Measurements from ENCODE around the gene N4BP3. TPM values are rescaled to one million over a fixed set of nuclear protein-coding genes. Genes with fewer than 3 reads are reported as not detected.
A peak's percentile ranks its signal among the peaks of the same experiment; 100 is the strongest.

N4BP3 gene
- total and polyA plus RNA-seq, 2 of the 13 experiments (the other 11 are each of a cell fraction or from before 2014, with no cell fraction given): 0.13 TPM; not detected in 1

GRCh38 chr5:178163772-178164735 lies 50.7 kb downstream of the N4BP3 start:
- FAIRE-seq: peak; percentile 44
- Histone ChIP-seq H3K27me3 (ENCODE audit: control insufficient read depth in 1 of 2, insufficient read depth in 2 of 2, low read length in 2 of 2) (peaks cover 2 to 28% of the 10 kb centered on the region in 2 experiments; a peak in 4 of 5 replicates), H3K9me3 (ENCODE audit: low read length) (no peaks in the 10 kb centered on the region), H3K4me2 (ENCODE audit: low read depth, low read length) (peak overlapping the region; percentile 64), H3K79me2 (ENCODE audit: insufficient read depth, low read length) (no peaks in the 10 kb centered on the region), H3K36me3 (replicated peaks in 1 of 2; ENCODE audit: control insufficient read depth in 1 of 2, insufficient read depth in 2 of 2, low read length in 2 of 2) (no peaks in the 10 kb centered on the region), H3K4me3 (replicated peaks in 1 of 3; ENCODE audit: insufficient read depth in 1 of 3, low read depth in 2 of 3, low read length in 3 of 3) (peak overlapping the region in 1 of 3 experiments; percentile 40; a peak in 1 of 6 replicates), H3K9ac (ENCODE audit: insufficient read depth, low read depth, low read length) (0 out of 2 replicates have a peak overlapping the region, but pooled peaks have one; percentile 3), H3K4me1 (ENCODE audit: insufficient read depth, low read length) (peaks cover 9% of the 10 kb centered on the region), H3K27ac (ENCODE audit: extremely low read length, insufficient read depth, low read length) (no peak overlapping the region), H2AFZ (ENCODE audit: low read length) (no peak overlapping the region), H4K20me1 (ENCODE audit: insufficient read depth, low read length) (no peaks in the 10 kb centered on the region)
- peak; percentile 58 for DNase-seq (ENCODE audit: low spot score)
- ChIA-PET CTCF (ENCODE audit: low intra/inter-chr PET ratio, low total read pairs) (interaction anchor here (1.7 to 2.2 kb wide), 3 partner anchors 18 to 88 kb away, joined by 8 to 31 read pairs (median 9); no protein-coding TSS in a partner anchor), POLR2A (no interaction called here)
- in situ Hi-C loops (cut with HindIII; ENCODE audit: extremely low pct_ligation_motif_present, low pct_unique_long_range_greater_than_20kb): no loop called here
- peak; percentile 97 for ATAC-seq
- intact Hi-C loops (cut with micrococcal nuclease; ENCODE audit: unreplicated experiment): loop anchor here (1.0 to 5.0 kb wide), 2 partner anchors 88 to 187 kb away; no protein-coding TSS in a partner anchor
- BruUV-seq (replicated peaks): no TSS peak
- WGBS (ENCODE audit: low lambda C conversion rate): 23% methylated on average over 11 of the region's 33 CpGs
- TF ChIP-seq DPF2 (CRISPR knock-in tag; IDR thresholded peaks at IDR 0.05; ENCODE audit: borderline replicate concordance, low read depth) (no peak), ZFP36 (IDR thresholded peaks at IDR 0.05; ENCODE audit: borderline replicate concordance, low read depth, low read length, partially characterized antibody) (peak; percentile 19), RXRB (CRISPR knock-in tag; IDR thresholded peaks at IDR 0.05; ENCODE audit: borderline replicate concordance) (peak; percentile 23; the same call in 1 of the 2 replicates), ARHGAP35 (CRISPR knock-in tag; IDR thresholded peaks at IDR 0.05; ENCODE audit: borderline replicate concordance) (peak; percentile 31; the same call in 1 of the 2 replicates), STAG1 (CRISPR knock-in tag; IDR thresholded peaks at IDR 0.05) (peak; percentile 94), NFATC3 (CRISPR knock-in tag; IDR thresholded peaks at IDR 0.05) (no peak), TP53 (CRISPR knock-in tag; conservative IDR thresholded peaks at IDR 0.05) (no peak), ZNF350 (CRISPR knock-in tag; IDR thresholded peaks at IDR 0.05; ENCODE audit: borderline replicate concordance, low read depth) (peak; percentile 34; the same call in 1 of the 2 replicates), SMAD9 (CRISPR knock-in tag; IDR thresholded peaks at IDR 0.05) (0 out of 2 replicates have a peak, but pooled peaks have one; percentile 49), PHF8 (CRISPR knock-in tag; IDR thresholded peaks at IDR 0.05) (0 out of 2 replicates have a peak, but pooled peaks have one; percentile 36), ZNF446 (CRISPR knock-in tag; IDR thresholded peaks at IDR 0.05) (no peak), CTCF (CRISPR knock-in tag; IDR thresholded peaks at IDR 0.05) (peak; percentile 98), ERF (CRISPR knock-in tag; IDR thresholded peaks at IDR 0.05) (0 out of 2 replicates have a peak, but pooled peaks have one; percentile 32), POGK (CRISPR knock-in tag; conservative IDR thresholded peaks at IDR 0.05) (no peak), TBX2 (CRISPR knock-in tag; IDR thresholded peaks at IDR 0.05; ENCODE audit: borderline replicate concordance) (peak; percentile 25; the same call in 1 of the 2 replicates), ZNF788 (CRISPR knock-in tag; IDR thresholded peaks at IDR 0.05; ENCODE audit: borderline replicate concordance) (peak; percentile 53; the same call in 1 of the 2 replicates), ZNF512 (CRISPR knock-in tag; IDR thresholded peaks at IDR 0.05) (peak; percentile 85; the same call in 1 of the 2 replicates)
